ENCODE data around the gene NELL2.

The NELL2 gene

DNA sequence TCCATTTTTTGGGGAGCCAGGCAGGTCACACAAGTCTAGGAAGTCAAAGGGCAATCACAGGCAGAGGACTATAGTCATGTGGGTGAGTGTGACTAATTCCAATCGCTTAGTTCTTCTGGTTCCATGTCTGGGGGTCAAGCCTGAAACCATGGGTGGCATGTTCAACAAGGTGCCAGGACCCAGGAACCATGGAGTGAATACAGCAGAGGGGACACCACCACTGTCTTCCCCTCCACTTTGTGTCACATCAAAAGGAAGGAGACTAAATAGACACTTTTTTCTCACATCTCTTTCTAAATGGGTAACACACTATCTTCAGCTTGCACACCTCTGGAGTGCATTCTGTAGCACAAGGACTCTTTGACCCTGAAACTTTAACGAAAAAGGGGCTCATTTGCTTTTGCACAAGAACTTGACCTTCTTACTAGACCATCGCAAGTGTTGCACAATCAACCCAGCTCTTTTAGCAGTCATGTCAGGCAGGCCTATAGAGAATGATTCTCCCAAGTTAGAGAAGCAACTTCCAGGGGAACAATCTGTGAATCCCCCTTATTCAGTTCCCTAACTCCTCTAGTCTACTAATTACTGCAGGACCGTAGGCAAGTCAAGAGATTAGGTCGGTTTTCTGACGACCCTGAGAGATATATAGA, 398.7 kb downstream of the NELL2 start:
- DNase-seq (ENCODE audit: low read depth in 2 of 2), result no peak

DNA sequence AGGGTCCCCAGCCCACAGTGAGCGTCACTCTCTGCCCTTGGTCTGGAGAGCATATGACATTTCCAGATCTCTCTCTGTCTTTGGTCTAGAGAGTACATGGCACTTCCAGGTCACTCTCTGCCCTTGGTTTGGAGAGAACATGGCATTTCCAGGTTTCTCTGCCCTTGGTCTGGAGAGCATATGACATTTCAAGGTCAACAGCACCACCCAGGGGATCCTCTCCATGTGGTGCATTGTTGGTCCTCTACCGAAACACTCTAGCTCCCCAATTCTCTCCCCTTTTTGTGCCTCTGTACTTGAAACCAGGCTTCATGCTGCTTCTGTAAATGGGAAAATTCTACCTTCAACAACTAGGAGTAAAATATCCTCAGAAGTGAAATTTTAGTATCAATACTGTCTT, 399.4 kb downstream of the NELL2 start:
- DNase-seq (ENCODE audit: low read depth in 2 of 2), result no peak

DNA sequence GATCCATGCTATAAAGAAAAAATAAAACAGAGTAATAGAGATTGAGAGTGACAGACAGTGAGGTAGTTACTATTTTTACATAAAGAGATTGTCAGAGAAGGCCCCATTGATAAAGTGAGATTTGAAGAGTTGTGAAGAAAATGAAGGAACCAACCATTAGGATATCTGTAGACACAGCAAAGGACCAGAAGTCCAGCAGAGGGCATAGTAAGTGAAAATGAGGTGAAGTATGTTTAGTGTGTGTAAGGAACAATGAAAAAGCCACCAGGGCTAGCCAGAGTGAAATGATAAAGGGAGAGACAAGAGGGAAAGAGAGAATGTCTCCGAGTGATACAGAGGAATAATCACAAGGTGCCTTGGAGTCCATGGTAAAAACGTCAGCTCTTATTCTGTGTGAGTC, 411.0 kb downstream of the NELL2 start:
- DNase-seq (ENCODE audit: low read depth in 2 of 2), result no peak

- no peak for DNase-seq (ENCODE audit: low read depth in 2 of 2)
These were observed 411.9 kb downstream of the NELL2 start for GRCh38 chr12:44464180-44464579.

DNA sequence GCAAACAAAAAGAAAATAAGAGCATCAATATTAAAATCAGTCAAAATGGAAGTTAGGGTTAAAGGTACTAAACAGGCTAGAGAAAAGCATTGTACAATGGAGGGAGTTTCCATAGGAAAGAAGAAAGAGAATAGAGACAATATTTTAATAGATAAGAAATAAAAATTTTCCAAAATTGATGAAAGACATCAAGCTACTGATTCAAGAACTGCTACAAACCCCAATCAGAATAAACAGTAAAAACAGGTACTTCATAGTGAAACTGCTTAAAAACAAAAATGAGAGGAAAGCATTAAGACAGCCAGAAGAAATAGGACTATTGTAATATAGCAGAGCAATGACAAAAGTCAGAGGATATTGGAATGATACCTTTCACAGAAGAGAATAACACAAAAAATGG, 413.4 kb downstream of the NELL2 start:
- DNase-seq (ENCODE audit: low read depth in 2 of 2), result no peak

DNA sequence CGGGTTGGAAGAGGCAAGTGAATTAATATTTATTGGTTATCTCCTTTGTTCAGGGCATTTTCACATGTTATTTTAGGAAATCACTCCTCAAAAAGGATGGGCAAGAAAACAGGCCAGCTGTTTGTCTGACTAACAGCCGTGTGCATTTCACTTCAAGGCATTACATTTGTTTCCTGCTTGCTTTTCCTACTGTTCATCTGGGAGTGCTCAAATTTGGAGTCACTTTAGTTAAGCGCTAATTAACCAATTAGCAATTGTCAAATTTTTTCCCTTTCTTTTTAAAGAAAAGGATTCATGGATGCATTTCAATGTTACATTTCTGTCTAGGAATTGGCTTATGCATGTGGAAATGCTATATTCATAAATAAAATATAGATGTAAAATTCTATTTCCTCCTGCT, 415.9 kb downstream of the NELL2 start:
- DNase-seq (ENCODE audit: low read depth in 2 of 2), result no peak

DNA sequence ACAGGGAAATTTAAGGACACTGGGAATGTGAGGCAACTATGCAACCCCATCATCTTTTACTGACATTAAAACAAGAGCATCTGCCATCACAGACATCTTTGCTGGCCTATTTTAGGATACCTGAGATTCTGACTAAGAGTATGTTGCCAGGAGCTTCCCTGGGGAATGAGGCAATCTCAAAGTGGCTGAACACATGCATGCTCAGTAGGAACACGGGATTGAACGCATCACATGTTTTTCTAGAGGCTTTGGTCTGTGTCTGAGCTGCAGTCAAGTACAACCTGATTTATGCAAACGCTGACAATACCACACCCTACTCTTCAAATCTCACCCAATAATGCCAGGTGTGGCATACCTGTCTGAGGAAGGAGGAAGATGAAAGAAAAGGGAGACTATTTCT, 416.5 kb downstream of the NELL2 start:
- DNase-seq (ENCODE audit: low read depth in 2 of 2), result no peak
